Sigmoid colon (tissue), 7 donors: ENCODE data around the gene CEBPG. TPM values are rescaled to one million over a fixed set of nuclear protein-coding genes. Genes with fewer than 3 reads are reported as not detected.

Experiments
- DNase-seq: peaks from one replicate; pipeline ENCODE4 v3.0.0-alpha.2; 2019
- H3K27ac ChIP-seq, 4 donors: fragments of 200-600 bp; sonication (generic); one replicate each; pipeline ENCODE4 v1.5.1; 2016 to 2019; ENCODE audit warnings: mild to moderate bottlenecking in 1 of 4
- H3K27me3 ChIP-seq, 3 donors: fragments of 200-600 bp; sonication (generic); one replicate each; pipeline ENCODE4 v1.5.1; 2019; ENCODE audit warnings: mild to moderate bottlenecking in 1 of 3
- H3K36me3 ChIP-seq, 4 donors: fragments of 200-600 bp; sonication (generic); one replicate each; pipeline ENCODE4 v1.5.1; 2016 to 2019
- H3K4me1 ChIP-seq, 4 donors: fragments of 200-600 bp; sonication (generic); one replicate each; pipeline ENCODE4 v1.5.1; 2017 to 2019
- H3K4me3 ChIP-seq, 4 donors: fragments of 200-600 bp; sonication (generic); one replicate each; pipeline ENCODE4 v1.5.1; 2017 to 2019; ENCODE audit warnings: mild to moderate bottlenecking in 2 of 4, moderate library complexity in 1 of 4
- H3K9me3 ChIP-seq, 4 donors: fragments of 200-600 bp in 3 of 4; sonication (generic) in 3 of 4; one replicate each; pipeline versions ENCODE4 v1.5.1 to v1.6.1; 2013 to 2019
- CTCF ChIP-seq, 4 experiments: fragments of 450-650 bp in 3 of 4; fragments of 200-600 bp in 1 of 4; IDR thresholded peaks; one replicate each; pipeline ENCODE4 v1.5.1; 2016 to 2019; ENCODE audit warnings: antibody characterized with exemption in 4 of 4, mild to moderate bottlenecking in 3 of 4, moderate library complexity in 2 of 4
- EP300 ChIP-seq, 4 donors: sonication (generic); formaldehyde crosslinking; IDR thresholded peaks; one replicate each; pipeline ENCODE4 v1.6.1; 2017; ENCODE audit warnings: antibody characterized with exemption in 4 of 4
- POLR2A ChIP-seq, 2 donors: fragments of 450-650 bp; IDR thresholded peaks; one replicate each; pipeline ENCODE4 v1.6.1; 2016; ENCODE audit warnings: antibody characterized with exemption in 2 of 2, mild to moderate bottlenecking in 2 of 2, moderate library complexity in 2 of 2
- POLR2AphosphoS5 ChIP-seq, 4 donors: sonication (generic); formaldehyde crosslinking; IDR thresholded peaks; one replicate each; pipeline ENCODE4 v1.6.1; 2017; ENCODE audit warnings: antibody characterized with exemption in 4 of 4
- WGBS, 2 donors: extraction: QIAGEN DNeasy Blood & Tissue Kit; methylation state at CpG; one replicate each; pipeline ENCODE4 v1.1.7; 2013; 5-methylcytosine and 5-hydroxymethylcytosine counted together
- intact Hi-C: fragments of 100-400 bp; cut with DNase I; formaldehyde crosslinking; loops from one replicate; pipeline ENCODE4 v1.15.1; 2023
- polyA plus RNA-seq, 3 donors: library from polyadenylated mRNA; stranded (reverse); fragments of 200-250 nt; gene quantifications; one replicate each; pipeline ENCODE4 v1.2.3, GENCODE V29; 2013
- total RNA-seq, 4 donors: library from RNA; depleted of rRNA; stranded (reverse); fragments of >200 nt; gene quantifications; one replicate each; pipeline ENCODE4 v1.1.0, GENCODE V29; 2016
- donor health status: healthy with polysubstance abuse.
- donor health status: Bipolar disorder and iron deficiency.
- donor health status: healthy.

CEBPG gene
- total and polyA plus RNA-seq, 7 donors: 18.6 to 84.6 (median 27.8) TPM

DNA sequence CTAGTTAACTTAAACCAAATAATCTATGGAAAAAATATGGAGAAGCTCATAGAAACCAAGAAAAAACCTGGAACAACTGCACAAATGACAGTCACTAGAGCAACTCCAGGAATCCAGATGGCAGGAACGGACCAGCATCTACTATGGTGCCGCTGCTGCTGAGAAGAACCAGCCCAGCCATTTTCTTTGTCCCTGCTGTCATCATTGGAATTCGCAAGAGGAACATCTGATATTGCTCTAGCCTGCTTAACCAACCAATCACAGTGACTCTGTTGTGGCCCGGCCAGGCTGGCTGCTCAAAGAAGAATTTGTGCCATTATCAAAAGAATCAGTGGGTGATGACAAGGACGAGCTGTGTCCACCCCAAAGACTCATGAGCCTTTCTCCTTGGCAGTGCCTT is 38.1 kb upstream of the CEBPG start:
- Histone ChIP-seq H3K9me3 (no peaks in the 10 kb centered on the region), H3K4me1 (no peaks in the 10 kb centered on the region), H3K4me3 (no peak overlapping the region), H3K27me3 (peaks cover 0 to 3% (median 0%) of the 10 kb centered on the region in 3 donors), H3K36me3 (no peaks in the 10 kb centered on the region), H3K27ac (no peak overlapping the region)
- 92 to 93% methylated on average over 5 of the region's 5 CpGs for WGBS, 2 donors
- no peak for TF ChIP-seq POLR2AphosphoS5 (IDR thresholded peaks at IDR 0.05)
- TF ChIP-seq POLR2A (IDR thresholded peaks at IDR 0.05): no peak
- no peak for TF ChIP-seq EP300 (IDR thresholded peaks at IDR 0.05)
- TF ChIP-seq CTCF (IDR thresholded peaks at IDR 0.05): no peak
- intact Hi-C loops: no loop called here
- no peak for DNase-seq

DNA sequence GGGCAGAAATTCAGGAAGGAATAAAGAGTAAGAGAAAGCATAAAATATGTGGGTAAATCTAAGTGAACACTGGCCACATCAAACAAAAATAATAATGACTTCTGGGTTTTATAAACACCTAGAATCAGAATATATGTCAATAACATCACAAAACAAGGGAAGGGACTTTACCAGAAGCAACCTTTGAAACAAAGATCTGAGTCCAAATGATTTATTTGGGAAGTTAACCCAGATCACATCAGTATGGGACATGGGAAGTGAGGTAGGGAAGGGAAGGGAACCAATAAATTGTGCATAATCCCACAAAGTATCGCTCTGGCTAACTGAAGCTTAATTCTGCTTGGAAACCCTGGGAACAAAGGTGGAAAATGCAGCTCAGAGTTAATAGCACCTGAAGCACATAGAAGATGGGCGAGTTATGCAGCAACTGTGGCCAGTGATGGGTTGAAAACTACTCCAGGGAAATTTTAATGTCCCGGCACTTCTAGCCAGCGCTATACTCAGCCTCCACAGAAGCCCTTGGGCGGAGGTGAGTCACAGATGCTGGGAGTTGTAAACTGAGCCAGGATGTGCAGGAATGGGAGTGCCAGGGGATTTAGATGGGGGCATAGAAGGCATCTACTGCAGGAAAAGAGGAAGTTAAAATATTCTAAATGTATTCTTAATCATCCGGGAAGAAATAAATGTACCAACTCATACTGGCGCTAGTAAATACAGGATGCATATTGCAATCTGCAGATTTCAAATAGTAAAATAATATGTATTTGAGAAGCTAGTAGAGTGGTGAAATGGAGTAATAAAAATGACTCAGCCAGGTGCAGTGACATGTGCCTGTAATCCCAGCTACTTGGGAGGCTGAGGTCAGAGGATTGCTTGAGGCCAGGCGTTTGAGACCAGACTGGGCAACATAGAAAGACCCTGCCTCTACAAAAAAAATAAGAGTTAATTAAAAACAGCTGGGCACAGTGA is 34.2 kb upstream of the CEBPG start:
- intact Hi-C loops: no loop called here
- Histone ChIP-seq H3K36me3 (no peaks in the 10 kb centered on the region), H3K4me1 (no peaks in the 10 kb centered on the region), H3K9me3 (no peaks in the 10 kb centered on the region), H3K27me3 (peaks cover 0 to 3% (median 0%) of the 10 kb centered on the region in 3 donors), H3K4me3 (no peak overlapping the region), H3K27ac (no peak overlapping the region)
- 68 to 73% methylated on average over 8 of the region's 8 CpGs for WGBS, 2 donors
- DNase-seq: no peak
- TF ChIP-seq CTCF (IDR thresholded peaks at IDR 0.05) (no peak), POLR2AphosphoS5 (IDR thresholded peaks at IDR 0.05) (no peak), EP300 (IDR thresholded peaks at IDR 0.05) (no peak), POLR2A (IDR thresholded peaks at IDR 0.05) (no peak)

GRCh38 chr19:33340991-33341390 is 32.5 kb upstream of the CEBPG start:
- TF ChIP-seq CTCF (IDR thresholded peaks at IDR 0.05) (no peak), POLR2AphosphoS5 (IDR thresholded peaks at IDR 0.05) (no peak), POLR2A (IDR thresholded peaks at IDR 0.05) (no peak), EP300 (IDR thresholded peaks at IDR 0.05) (no peak)
- no peak overlapping the region for H3K4me3 ChIP-seq
- WGBS, 2 donors: 24 to 34% methylated on average over 2 of the region's 2 CpGs
- intact Hi-C loops: no loop called here
- H3K27ac ChIP-seq: no peak overlapping the region
- no peaks in the 10 kb centered on the region for H3K27me3 ChIP-seq
- H3K4me1 ChIP-seq: no peaks in the 10 kb centered on the region
- no peaks in the 10 kb centered on the region for H3K9me3 ChIP-seq
- H3K36me3 ChIP-seq: no peaks in the 10 kb centered on the region
- DNase-seq: no peak

DNA sequence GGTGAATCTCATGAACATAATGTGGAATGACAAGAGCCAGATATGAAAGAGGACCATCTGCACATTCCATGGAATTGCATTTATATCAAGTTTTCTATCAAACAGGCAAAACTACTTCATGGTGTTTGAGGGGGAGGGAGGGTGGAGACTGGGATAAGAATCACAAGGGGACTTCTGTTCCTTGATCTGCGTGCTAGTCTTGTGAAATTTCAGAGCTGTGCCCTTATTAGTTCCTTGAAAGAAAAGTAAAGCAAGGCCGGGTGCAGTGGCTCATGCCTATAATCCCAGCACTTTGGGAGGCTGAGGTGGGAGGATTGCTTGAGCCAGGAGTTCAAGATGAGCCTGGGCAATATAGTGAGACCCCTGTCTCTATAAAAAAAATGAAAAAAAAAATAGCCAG is 30.2 kb upstream of the CEBPG start:
- H3K4me1 ChIP-seq: no peaks in the 10 kb centered on the region
- H3K36me3 ChIP-seq: no peaks in the 10 kb centered on the region
- no peak for DNase-seq
- no peak for TF ChIP-seq POLR2A (IDR thresholded peaks at IDR 0.05)
- TF ChIP-seq POLR2AphosphoS5 (IDR thresholded peaks at IDR 0.05): no peak
- no peak for TF ChIP-seq EP300 (IDR thresholded peaks at IDR 0.05)
- no peak for TF ChIP-seq CTCF (IDR thresholded peaks at IDR 0.05)
- H3K9me3 ChIP-seq: no peaks in the 10 kb centered on the region
- peaks cover 0 to 12% (median 0%) of the 10 kb centered on the region in 3 donors for H3K27me3 ChIP-seq
- no peak overlapping the region for H3K4me3 ChIP-seq
- H3K27ac ChIP-seq: no peak overlapping the region
- WGBS, 2 donors: 89% methylated on average over 2 of the region's 2 CpGs
- intact Hi-C loops: no loop called here
